ENCODE measurements around the gene PRKCB. TPM values are rescaled to one million over a fixed set of nuclear protein-coding genes. Genes with fewer than 3 reads are reported as not detected.

The PRKCB gene
- polyA plus RNA-seq, 2 of the 4 experiments (the other 2 are of a cell fraction): 0.09 to 0.22 TPM

DNA sequence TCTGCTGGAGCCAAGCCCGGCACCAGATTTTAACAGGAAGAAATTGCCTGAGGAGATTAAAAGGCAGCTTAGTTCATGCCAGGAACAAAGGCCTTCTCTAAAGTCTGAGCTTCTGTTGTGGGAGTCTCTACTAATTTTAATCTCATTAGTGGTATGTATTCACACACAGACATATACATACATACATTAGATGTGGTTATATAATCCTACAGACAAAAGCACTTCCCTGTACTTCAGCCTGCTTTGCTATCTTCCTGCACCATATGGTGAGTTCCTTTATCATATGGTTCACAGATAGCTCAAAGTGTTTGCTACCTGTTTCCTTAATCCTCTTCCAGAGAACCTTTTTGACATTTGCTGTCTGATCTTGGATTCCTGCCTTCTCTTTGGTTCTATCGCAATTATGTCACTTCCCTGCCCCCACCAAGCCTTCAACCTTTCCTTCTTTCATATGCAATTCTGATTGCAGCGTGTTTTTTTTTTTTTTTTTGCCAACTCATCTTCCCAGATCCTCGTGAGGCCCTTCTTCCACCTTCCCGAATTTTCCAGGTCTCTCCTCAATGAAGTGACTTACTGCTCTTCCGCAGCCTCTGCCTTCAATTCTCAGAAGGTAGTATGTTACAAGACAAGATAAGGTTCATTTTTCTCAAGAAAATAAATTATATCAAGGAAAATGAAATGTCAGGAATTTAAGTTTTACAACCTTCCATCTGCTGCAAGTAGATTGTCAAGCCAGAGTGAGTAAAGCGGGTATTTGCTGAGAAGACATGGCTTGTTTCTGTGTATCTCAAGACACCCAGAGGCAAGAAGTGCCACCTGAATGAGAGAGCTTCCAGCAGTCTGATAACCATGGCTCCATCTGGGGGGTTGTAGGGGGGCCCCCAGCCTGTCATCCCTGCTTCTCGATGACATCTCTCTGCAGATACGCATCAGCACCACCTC, 300.1 kb downstream of the PRKCB start:
- no peaks in the 10 kb centered on the region for H3K4me1 ChIP-seq
- no peak overlapping the region for H3K4me2 ChIP-seq
- ATAC-seq (no peak), DNase-seq (ENCODE audit: low read depth in 1 of 2, low spot score in 1 of 2) (no peak), FAIRE-seq (no peak)
- no peak overlapping the region for H3K4me3 ChIP-seq
- ChIA-PET CTCF (interaction anchor here (0.5 to 0.7 kb wide), 2 partner anchors 364 to 578 kb away, joined by 3 to 5 read pairs; partner anchors contain the start of gene UBFD1), POLR2A (interaction anchor here (0.6 kb wide), 1 partner anchor 243 kb away, joined by 3 read pairs; no protein-coding TSS in a partner anchor)
- no peak for TF ChIP-seq TFCP2L1 (CRISPR knock-in tag; IDR thresholded peaks at IDR 0.05)
- no peak overlapping the region for H3K27ac ChIP-seq
- H3K9me3 ChIP-seq: no peaks in the 10 kb centered on the region
- 54% methylated on average over 9 of the region's 9 CpGs for WGBS (ENCODE audit: missing lambda C conversion rate)

DNA sequence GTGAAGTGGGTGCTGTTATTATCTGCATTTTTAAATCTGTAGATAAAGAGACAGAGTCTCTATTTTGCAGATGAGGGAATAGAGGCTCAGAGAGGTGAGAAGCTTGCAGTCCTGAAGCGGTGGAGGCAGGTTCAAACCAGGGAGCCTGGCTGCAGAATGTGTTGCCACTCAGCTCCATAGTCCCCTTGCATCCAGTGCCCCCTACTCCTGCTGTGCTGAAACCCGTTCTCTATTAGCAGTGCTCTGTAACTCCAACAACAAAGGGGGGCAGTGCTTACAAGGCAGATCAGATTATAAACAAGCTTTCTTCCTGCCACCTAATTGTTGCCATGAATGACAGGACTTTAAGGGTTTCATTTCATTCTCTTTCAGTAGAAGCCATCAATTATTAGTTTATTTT, 302.2 kb downstream of the PRKCB start:
- H3K4me3 ChIP-seq: no peak overlapping the region
- H3K27ac ChIP-seq: no peak overlapping the region
- no peaks in the 10 kb centered on the region for H3K4me1 ChIP-seq
- DNase-seq (ENCODE audit: low read depth in 1 of 2, low spot score in 1 of 2) (no peak), FAIRE-seq (no peak), ATAC-seq (no peak)
- POLR2A ChIA-PET: no interaction called here
- CTCF ChIA-PET: no interaction called here
- TF ChIP-seq JUNB (IDR thresholded peaks at IDR 0.05): no peak
- H3K4me2 ChIP-seq: no peak overlapping the region
- no peaks in the 10 kb centered on the region for H3K9me3 ChIP-seq
- WGBS (ENCODE audit: missing lambda C conversion rate): 17% methylated on average over 2 of the region's 2 CpGs

DNA sequence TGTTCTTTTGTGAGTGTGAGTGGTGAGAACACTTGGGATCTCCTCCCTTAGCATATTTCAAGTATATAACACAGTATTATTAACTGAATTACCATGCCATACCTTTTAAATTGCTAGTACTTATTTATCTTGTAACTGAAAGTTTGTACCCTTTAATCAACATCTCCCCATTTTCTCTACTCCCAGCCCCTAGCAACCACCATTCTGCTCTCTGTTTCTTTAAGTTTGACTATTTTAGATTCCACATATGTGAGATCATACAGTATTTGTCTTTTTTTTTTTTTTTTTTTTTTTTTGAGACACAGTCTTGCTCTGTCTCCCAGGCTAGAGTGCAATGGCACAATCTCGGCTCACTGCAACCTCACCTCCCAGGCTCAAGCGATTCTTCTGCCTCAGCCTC, 302.8 kb downstream of the PRKCB start:
- 23% methylated on average over 2 of the region's 2 CpGs for WGBS (ENCODE audit: missing lambda C conversion rate)

DNA sequence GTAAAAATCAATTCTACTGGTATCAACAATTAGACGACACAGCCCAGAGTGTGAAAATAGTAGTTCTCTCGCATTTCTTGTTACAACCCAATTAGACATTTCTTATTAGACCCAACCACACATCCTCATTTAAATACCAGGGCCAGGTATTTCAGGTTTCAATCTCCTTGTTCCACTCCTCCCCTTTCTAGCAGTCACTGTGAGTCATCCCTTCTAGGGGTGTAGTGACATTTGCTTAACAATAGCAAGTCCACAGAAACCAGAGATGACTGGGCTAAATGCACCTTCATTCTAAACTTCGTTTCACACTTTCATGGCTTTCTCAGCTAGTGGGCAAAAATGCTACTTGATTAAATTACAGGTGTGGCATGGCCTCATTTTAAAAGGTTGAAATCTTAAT, 303.5 kb downstream of the PRKCB start:
- Histone ChIP-seq H3K4me3 (no peak overlapping the region), H3K9me3 (no peaks in the 10 kb centered on the region), H3K4me1 (no peaks in the 10 kb centered on the region), H3K4me2 (no peak overlapping the region), H3K27ac (no peak overlapping the region)
- no peak for ATAC-seq
- POLR2A ChIA-PET: no interaction called here
- 2% methylated on average over 3 of the region's 3 CpGs for WGBS (ENCODE audit: missing lambda C conversion rate)
- no peak for FAIRE-seq
- DNase-seq (ENCODE audit: low read depth in 1 of 2, low spot score in 1 of 2): no peak
- CTCF ChIA-PET: no interaction called here
- no peak for TF ChIP-seq HOXB13 (CRISPR knock-in tag; IDR thresholded peaks at IDR 0.05; ENCODE audit: low read depth)
- no peak for TF ChIP-seq ZNF302 (CRISPR knock-in tag; IDR thresholded peaks at IDR 0.05)
- TF ChIP-seq BHLHE40 (IDR thresholded peaks at IDR 0.05; ENCODE audit: low read depth, low read length): no peak
- no peak for TF ChIP-seq RNF2 (IDR thresholded peaks at IDR 0.05; ENCODE audit: borderline replicate concordance, low read depth)
- TF ChIP-seq HDAC2 (IDR thresholded peaks at IDR 0.05): no peak
- no peak for TF ChIP-seq POLR2A (IDR thresholded peaks at IDR 0.05; ENCODE audit: low read length)
- no peak for TF ChIP-seq NFE2L2 (conservative IDR thresholded peaks at IDR 0.05; ENCODE audit: low read length)
- TF ChIP-seq, protein P1, sequence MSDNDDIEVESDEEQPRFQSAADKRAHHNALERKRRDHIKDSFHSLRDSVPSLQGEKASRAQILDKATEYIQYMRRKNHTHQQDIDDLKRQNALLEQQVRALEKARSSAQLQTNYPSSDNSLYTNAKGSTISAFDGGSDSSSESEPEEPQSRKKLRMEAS (IDR thresholded peaks at IDR 0.05): no peak
- no peak for TF ChIP-seq NPAS2 (CRISPR knock-in tag; IDR thresholded peaks at IDR 0.05; ENCODE audit: borderline replicate concordance)
- TF ChIP-seq CEBPB (IDR thresholded peaks at IDR 0.05): no peak
- TF ChIP-seq FOSB (CRISPR knock-in tag; IDR thresholded peaks at IDR 0.05): no peak
- TF ChIP-seq SREBF2 (IDR thresholded peaks at IDR 0.05): no peak
- TF ChIP-seq FOXS1 (CRISPR knock-in tag; IDR thresholded peaks at IDR 0.05): no peak
- TF ChIP-seq, protein P2, sequence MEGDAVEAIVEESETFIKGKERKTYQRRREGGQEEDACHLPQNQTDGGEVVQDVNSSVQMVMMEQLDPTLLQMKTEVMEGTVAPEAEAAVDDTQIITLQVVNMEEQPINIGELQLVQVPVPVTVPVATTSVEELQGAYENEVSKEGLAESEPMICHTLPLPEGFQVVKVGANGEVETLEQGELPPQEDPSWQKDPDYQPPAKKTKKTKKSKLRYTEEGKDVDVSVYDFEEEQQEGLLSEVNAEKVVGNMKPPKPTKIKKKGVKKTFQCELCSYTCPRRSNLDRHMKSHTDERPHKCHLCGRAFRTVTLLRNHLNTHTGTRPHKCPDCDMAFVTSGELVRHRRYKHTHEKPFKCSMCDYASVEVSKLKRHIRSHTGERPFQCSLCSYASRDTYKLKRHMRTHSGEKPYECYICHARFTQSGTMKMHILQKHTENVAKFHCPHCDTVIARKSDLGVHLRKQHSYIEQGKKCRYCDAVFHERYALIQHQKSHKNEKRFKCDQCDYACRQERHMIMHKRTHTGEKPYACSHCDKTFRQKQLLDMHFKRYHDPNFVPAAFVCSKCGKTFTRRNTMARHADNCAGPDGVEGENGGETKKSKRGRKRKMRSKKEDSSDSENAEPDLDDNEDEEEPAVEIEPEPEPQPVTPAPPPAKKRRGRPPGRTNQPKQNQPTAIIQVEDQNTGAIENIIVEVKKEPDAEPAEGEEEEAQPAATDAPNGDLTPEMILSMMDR (IDR thresholded peaks at IDR 0.05): no peak

More for the DNA sequence above, 302.8 kb downstream of the PRKCB start:
- Histone ChIP-seq H3K27ac (no peak overlapping the region), H3K9me3 (no peaks in the 10 kb centered on the region), H3K4me2 (no peak overlapping the region), H3K4me3 (no peak overlapping the region), H3K4me1 (no peaks in the 10 kb centered on the region)
- FAIRE-seq (no peak), ATAC-seq (no peak), DNase-seq (ENCODE audit: low read depth in 1 of 2, low spot score in 1 of 2) (no peak)
- POLR2A ChIA-PET: no interaction called here
- CTCF ChIA-PET: no interaction called here
- TF ChIP-seq CEBPB (IDR thresholded peaks at IDR 0.05) (no peak), EP300 (IDR thresholded peaks at IDR 0.05) (no peak), RFX5 (IDR thresholded peaks at IDR 0.05) (no peak), SMC3 (IDR thresholded peaks at IDR 0.05) (no peak), NPAS2 (CRISPR knock-in tag; IDR thresholded peaks at IDR 0.05; ENCODE audit: borderline replicate concordance) (no peak)
- TF ChIP-seq, protein P3, sequence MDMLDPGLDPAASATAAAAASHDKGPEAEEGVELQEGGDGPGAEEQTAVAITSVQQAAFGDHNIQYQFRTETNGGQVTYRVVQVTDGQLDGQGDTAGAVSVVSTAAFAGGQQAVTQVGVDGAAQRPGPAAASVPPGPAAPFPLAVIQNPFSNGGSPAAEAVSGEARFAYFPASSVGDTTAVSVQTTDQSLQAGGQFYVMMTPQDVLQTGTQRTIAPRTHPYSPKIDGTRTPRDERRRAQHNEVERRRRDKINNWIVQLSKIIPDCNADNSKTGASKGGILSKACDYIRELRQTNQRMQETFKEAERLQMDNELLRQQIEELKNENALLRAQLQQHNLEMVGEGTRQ (IDR thresholded peaks at IDR 0.05): no peak
- TF ChIP-seq, protein P4, sequence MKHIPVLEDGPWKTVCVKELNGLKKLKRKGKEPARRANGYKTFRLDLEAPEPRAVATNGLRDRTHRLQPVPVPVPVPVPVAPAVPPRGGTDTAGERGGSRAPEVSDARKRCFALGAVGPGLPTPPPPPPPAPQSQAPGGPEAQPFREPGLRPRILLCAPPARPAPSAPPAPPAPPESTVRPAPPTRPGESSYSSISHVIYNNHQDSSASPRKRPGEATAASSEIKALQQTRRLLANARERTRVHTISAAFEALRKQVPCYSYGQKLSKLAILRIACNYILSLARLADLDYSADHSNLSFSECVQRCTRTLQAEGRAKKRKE (CRISPR knock-in tag; IDR thresholded peaks at IDR 0.05; ENCODE audit: low read depth): no peak
- TF ChIP-seq, protein P5, sequence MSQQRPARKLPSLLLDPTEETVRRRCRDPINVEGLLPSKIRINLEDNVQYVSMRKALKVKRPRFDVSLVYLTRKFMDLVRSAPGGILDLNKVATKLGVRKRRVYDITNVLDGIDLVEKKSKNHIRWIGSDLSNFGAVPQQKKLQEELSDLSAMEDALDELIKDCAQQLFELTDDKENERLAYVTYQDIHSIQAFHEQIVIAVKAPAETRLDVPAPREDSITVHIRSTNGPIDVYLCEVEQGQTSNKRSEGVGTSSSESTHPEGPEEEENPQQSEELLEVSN (IDR thresholded peaks at IDR 0.05; ENCODE audit: borderline replicate concordance, low read depth): no peak

Measured in A549 (cell line).